ENCODE results near the gene NPR1.
"Not testable (repeated sequence)": the region's sequence is repeated elsewhere in the genome, so short reads cannot be mapped to it uniquely, and the experiment has no call there.

GRCh38 chr1:153668672-153669071 is 9.8 kb upstream of the NPR1 start:
- TF ChIP-seq EZH2phosphoT487 (IDR thresholded peaks at IDR 0.05; ENCODE audit: insufficient read depth, low read depth); EZH2 (IDR thresholded peaks at IDR 0.05; ENCODE audit: insufficient read depth, poor library complexity, severe bottlenecking): not testable (repeated sequence)
